ENCODE results near the gene NDUFB7. TPM values are rescaled to one million over a fixed set of nuclear protein-coding genes. Genes with fewer than 3 reads are reported as not detected.

The NDUFB7 gene
- total RNA-seq, 1 experiment from 2014 or later: 1,095 TPM

- H3K27me3 ChIP-seq (ENCODE audit: low read length): no peaks in the 10 kb centered on the region
- no peaks in the 10 kb centered on the region for H3K9me2 ChIP-seq (replicated peaks; ENCODE audit: low read length)
- H3F3A ChIP-seq (ENCODE audit: low read length, unreplicated experiment): no peaks in the 10 kb centered on the region
- no peaks in the 10 kb centered on the region for H3K9me3 ChIP-seq (ENCODE audit: low read length)
- intact Hi-C loops (cut with micrococcal nuclease): no loop called here
- H4K20me1 ChIP-seq (ENCODE audit: low read length): no peaks in the 10 kb centered on the region
- H3K4me3 ChIP-seq (ENCODE audit: low read length): no peak overlapping the region
- no peak overlapping the region for H3K9ac ChIP-seq (ENCODE audit: low read length)
- TF ChIP-seq EZH2phosphoT487 (IDR thresholded peaks at IDR 0.05; ENCODE audit: borderline replicate concordance, low read length) (no peak), EZH2 (IDR thresholded peaks at IDR 0.05; ENCODE audit: low read length, unreplicated experiment) (no peak), CTCF (conservative IDR thresholded peaks at IDR 0.05; ENCODE audit: low read depth, low read length) (no peak)
- H2AFZ ChIP-seq (ENCODE audit: low read length): no peak overlapping the region
- no peaks in the 10 kb centered on the region for H3K4me1 ChIP-seq (ENCODE audit: insufficient read depth, low read length)
- ATAC-seq (no peak), DNase-seq (no peak)
- no peak overlapping the region for H3K27ac ChIP-seq (ENCODE audit: low read length)
- CTCF ChIA-PET: no interaction called here
- peaks cover 59% of the 10 kb centered on the region for H3K79me2 ChIP-seq (ENCODE audit: low read length)
- POLR2A ChIA-PET (ENCODE audit: unreplicated experiment): no interaction called here
- no TSS peak for BruUV-seq (replicated peaks)
- H3K4me2 ChIP-seq (ENCODE audit: low read length): no peak overlapping the region
- H3K36me3 ChIP-seq (ENCODE audit: low read depth, low read length): peaks cover 8% of the 10 kb centered on the region; the same call in 1 of the 2 replicates
These were observed 11.1 kb downstream of the NDUFB7 start for GRCh38 chr19:14560776-14561108.

GRCh38 chr19:14559916-14560775, 11.7 kb downstream of the NDUFB7 start:
- intact Hi-C loops (cut with micrococcal nuclease): no loop called here
- H3K27me3 ChIP-seq (ENCODE audit: low read length): no peaks in the 10 kb centered on the region
- DNase-seq: no peak
- ChIA-PET POLR2A (ENCODE audit: unreplicated experiment) (no interaction called here), CTCF (no interaction called here)
- H3K4me1 ChIP-seq (ENCODE audit: insufficient read depth, low read length): no peaks in the 10 kb centered on the region
- ATAC-seq: no peak
- no peak overlapping the region for H3K4me2 ChIP-seq (ENCODE audit: low read length)
- no peaks in the 10 kb centered on the region for H3K9me2 ChIP-seq (replicated peaks; ENCODE audit: low read length)
- H3K9ac ChIP-seq (ENCODE audit: low read length): no peak overlapping the region
- H4K20me1 ChIP-seq (ENCODE audit: low read length): no peaks in the 10 kb centered on the region
- peaks cover 8% of the 10 kb centered on the region; the same call in 1 of the 2 replicates for H3K36me3 ChIP-seq (ENCODE audit: low read depth, low read length)
- H3K4me3 ChIP-seq (ENCODE audit: low read length): no peak overlapping the region
- peaks cover 62% of the 10 kb centered on the region for H3K79me2 ChIP-seq (ENCODE audit: low read length)
- H3K9me3 ChIP-seq (ENCODE audit: low read length): no peaks in the 10 kb centered on the region
- no TSS peak for BruUV-seq (replicated peaks)
- no peak overlapping the region for H2AFZ ChIP-seq (ENCODE audit: low read length)
- no peak overlapping the region for H3K27ac ChIP-seq (ENCODE audit: low read length)
- no peaks in the 10 kb centered on the region for H3F3A ChIP-seq (ENCODE audit: low read length, unreplicated experiment)
- TF ChIP-seq EZH2 (IDR thresholded peaks at IDR 0.05; ENCODE audit: low read length, unreplicated experiment): no peak
- TF ChIP-seq EZH2phosphoT487 (IDR thresholded peaks at IDR 0.05; ENCODE audit: borderline replicate concordance, low read length): no peak
- TF ChIP-seq CTCF (conservative IDR thresholded peaks at IDR 0.05; ENCODE audit: low read depth, low read length): no peak

GRCh38 chr19:14558370-14559066, 13.3 kb downstream of the NDUFB7 start:
- no peaks in the 10 kb centered on the region for H3F3A ChIP-seq (ENCODE audit: low read length, unreplicated experiment)
- no peak overlapping the region for H3K4me3 ChIP-seq (ENCODE audit: low read length)
- no peak overlapping the region for H2AFZ ChIP-seq (ENCODE audit: low read length)
- H3K27ac ChIP-seq (ENCODE audit: low read length): no peak overlapping the region
- H3K79me2 ChIP-seq (ENCODE audit: low read length): peaks cover 78% of the 10 kb centered on the region
- no peak for ATAC-seq
- BruUV-seq (replicated peaks): no TSS peak
- peaks cover 3% of the 10 kb centered on the region; the same call in 1 of the 2 replicates for H3K36me3 ChIP-seq (ENCODE audit: low read depth, low read length)
- H3K9me3 ChIP-seq (ENCODE audit: low read length): no peaks in the 10 kb centered on the region
- H3K9ac ChIP-seq (ENCODE audit: low read length): no peak overlapping the region
- H3K9me2 ChIP-seq (replicated peaks; ENCODE audit: low read length): no peaks in the 10 kb centered on the region
- H3K27me3 ChIP-seq (ENCODE audit: low read length): no peaks in the 10 kb centered on the region
- TF ChIP-seq CTCF (conservative IDR thresholded peaks at IDR 0.05; ENCODE audit: low read depth, low read length): no peak
- CTCF ChIA-PET: no interaction called here
- intact Hi-C loops (cut with micrococcal nuclease): no loop called here
- no peak for DNase-seq
- H4K20me1 ChIP-seq (ENCODE audit: low read length): no peaks in the 10 kb centered on the region
- no peak overlapping the region for H3K4me2 ChIP-seq (ENCODE audit: low read length)
- POLR2A ChIA-PET (ENCODE audit: unreplicated experiment): no interaction called here
- H3K4me1 ChIP-seq (ENCODE audit: insufficient read depth, low read length): no peaks in the 10 kb centered on the region

Measured in PC-3 (cell line).